ENCODE results near the gene RXYLT1. TPM values are rescaled to one million over a fixed set of nuclear protein-coding genes. Genes with fewer than 3 reads are reported as not detected.

Gene RXYLT1
- total and polyA plus RNA-seq, 2 experiments from 2014 or later: 17.1 to 22.9 TPM

DNA sequence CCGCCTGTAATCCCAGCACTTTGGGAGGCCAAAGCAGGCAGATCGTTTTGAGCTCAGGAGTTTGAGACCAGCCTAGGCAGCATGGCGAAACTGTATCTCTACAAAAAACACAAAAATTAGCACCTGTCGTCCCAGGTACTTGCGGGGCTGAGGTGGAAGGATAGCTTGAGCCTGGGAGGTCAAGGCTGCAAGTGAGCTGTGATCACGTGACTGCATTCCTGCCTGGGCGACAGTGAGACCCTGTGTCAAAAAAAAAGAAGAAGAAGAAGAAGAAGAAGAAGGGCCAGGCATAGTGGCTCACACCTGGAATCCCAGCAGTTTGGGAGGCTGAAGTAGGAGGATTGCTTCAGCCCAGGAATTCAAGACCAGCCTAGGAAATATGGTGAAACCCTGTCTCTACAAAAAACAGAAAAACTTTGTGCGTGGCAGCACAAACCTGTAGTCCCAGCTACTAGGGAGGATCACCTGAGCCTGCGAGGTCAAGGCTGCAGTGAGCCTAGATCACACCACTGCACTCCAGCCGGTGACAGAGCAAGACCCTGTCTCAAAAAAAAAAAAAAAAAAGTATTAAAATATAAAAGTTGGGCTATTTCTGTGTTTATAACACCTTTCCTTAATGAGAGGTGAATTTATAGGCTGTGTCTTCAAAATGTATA lies 15.5 kb downstream of the RXYLT1 start:
- Histone ChIP-seq H3K4me2 (no peak overlapping the region), H3K4me3 (no peak overlapping the region), H2AFZ (no peak overlapping the region), H3K27me3 (no peaks in the 10 kb centered on the region), H3K9me2 (replicated peaks; ENCODE audit: insufficient read depth) (no peaks in the 10 kb centered on the region), H3K36me3 (replicated peaks; ENCODE audit: insufficient read depth, low read depth) (no peaks in the 10 kb centered on the region), H3K4me1 (ENCODE audit: insufficient read depth) (no peaks in the 10 kb centered on the region), H3K27ac (no peak overlapping the region), H3K9me3 (ENCODE audit: low read depth) (no peaks in the 10 kb centered on the region), H3K79me2 (no peaks in the 10 kb centered on the region), H4K20me1 (ENCODE audit: insufficient read depth, poor library complexity, severe bottlenecking) (no peaks in the 10 kb centered on the region)
- 87% methylated on average over 10 of the region's 10 CpGs for WGBS (ENCODE audit: low lambda C conversion rate, missing lambda C conversion rate)
- DNase-seq (ENCODE audit: low spot score): no peak
- TF ChIP-seq EZH2phosphoT487 (IDR thresholded peaks at IDR 0.05; ENCODE audit: low read depth, severe bottlenecking, unreplicated experiment): no peak
- TF ChIP-seq, protein P1, sequence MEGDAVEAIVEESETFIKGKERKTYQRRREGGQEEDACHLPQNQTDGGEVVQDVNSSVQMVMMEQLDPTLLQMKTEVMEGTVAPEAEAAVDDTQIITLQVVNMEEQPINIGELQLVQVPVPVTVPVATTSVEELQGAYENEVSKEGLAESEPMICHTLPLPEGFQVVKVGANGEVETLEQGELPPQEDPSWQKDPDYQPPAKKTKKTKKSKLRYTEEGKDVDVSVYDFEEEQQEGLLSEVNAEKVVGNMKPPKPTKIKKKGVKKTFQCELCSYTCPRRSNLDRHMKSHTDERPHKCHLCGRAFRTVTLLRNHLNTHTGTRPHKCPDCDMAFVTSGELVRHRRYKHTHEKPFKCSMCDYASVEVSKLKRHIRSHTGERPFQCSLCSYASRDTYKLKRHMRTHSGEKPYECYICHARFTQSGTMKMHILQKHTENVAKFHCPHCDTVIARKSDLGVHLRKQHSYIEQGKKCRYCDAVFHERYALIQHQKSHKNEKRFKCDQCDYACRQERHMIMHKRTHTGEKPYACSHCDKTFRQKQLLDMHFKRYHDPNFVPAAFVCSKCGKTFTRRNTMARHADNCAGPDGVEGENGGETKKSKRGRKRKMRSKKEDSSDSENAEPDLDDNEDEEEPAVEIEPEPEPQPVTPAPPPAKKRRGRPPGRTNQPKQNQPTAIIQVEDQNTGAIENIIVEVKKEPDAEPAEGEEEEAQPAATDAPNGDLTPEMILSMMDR (IDR thresholded peaks at IDR 0.05; ENCODE audit: poor library complexity): no peak
- no peak for TF ChIP-seq EZH2 (IDR thresholded peaks at IDR 0.05; ENCODE audit: borderline replicate concordance)

DNA sequence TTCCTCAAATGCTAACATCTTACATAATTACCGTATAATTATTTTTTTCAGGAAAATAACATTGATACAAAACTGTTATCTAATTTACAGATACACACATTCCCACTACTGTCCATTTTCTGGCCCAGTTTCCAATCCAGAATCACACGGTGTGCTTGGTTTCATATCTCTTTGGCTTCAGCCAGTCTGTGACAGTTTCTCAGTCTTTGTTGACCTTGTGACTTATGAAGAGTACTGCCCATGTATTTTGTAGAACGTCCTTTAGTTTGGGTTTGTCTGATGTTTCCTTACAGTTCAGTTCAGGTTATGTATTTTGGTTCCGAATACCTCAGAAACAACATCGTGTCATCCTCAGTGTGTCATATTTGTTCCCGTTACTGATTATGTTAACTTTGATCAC lies 16.2 kb downstream of the RXYLT1 start:
- no peaks in the 10 kb centered on the region for H3K27me3 ChIP-seq
- H3K4me1 ChIP-seq (ENCODE audit: insufficient read depth): no peaks in the 10 kb centered on the region
- no peaks in the 10 kb centered on the region for H3K9me3 ChIP-seq (ENCODE audit: low read depth)
- H4K20me1 ChIP-seq (ENCODE audit: insufficient read depth, poor library complexity, severe bottlenecking): no peaks in the 10 kb centered on the region
- no peaks in the 10 kb centered on the region for H3K9me2 ChIP-seq (replicated peaks; ENCODE audit: insufficient read depth)
- H3K4me3 ChIP-seq: no peak overlapping the region
- H2AFZ ChIP-seq: no peak overlapping the region
- no peak overlapping the region for H3K4me2 ChIP-seq
- no peak for DNase-seq (ENCODE audit: low spot score)
- 98% methylated on average over 6 of the region's 6 CpGs for WGBS (ENCODE audit: low lambda C conversion rate, missing lambda C conversion rate)
- H3K27ac ChIP-seq: no peak overlapping the region
- no peaks in the 10 kb centered on the region for H3K79me2 ChIP-seq
- H3K36me3 ChIP-seq (replicated peaks; ENCODE audit: insufficient read depth, low read depth): no peaks in the 10 kb centered on the region
- TF ChIP-seq, protein P1 (IDR thresholded peaks at IDR 0.05; ENCODE audit: poor library complexity): no peak
- no peak for TF ChIP-seq EZH2phosphoT487 (IDR thresholded peaks at IDR 0.05; ENCODE audit: low read depth, severe bottlenecking, unreplicated experiment)
- TF ChIP-seq EZH2 (IDR thresholded peaks at IDR 0.05; ENCODE audit: borderline replicate concordance): no peak

DNA sequence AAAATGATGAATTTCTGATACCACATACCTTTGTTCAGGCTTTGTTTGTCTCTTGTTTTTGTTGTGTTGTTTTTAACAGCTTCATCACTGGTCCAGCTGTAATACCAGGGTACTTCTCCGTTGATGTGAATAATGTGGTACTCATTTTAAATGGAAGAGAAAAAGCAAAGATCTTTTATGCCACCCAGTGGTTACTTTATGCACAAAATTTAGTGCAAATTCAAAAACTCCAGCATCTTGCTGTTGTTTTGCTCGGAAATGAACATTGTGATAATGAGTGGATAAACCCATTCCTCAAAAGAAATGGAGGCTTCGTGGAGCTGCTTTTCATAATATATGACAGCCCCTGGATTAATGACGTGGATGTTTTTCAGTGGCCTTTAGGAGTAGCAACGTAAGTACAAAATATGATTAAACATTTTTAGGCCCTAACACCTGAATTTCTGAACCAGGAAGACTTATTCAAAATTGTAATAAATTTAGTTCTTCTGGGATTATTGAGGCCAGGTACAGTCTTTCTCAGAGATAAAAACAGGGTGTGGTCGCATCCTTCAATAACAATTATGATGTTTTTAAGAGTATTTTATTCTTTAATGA lies 22.4 kb downstream of the RXYLT1 start:
- no peaks in the 10 kb centered on the region for H3K79me2 ChIP-seq
- H3K27me3 ChIP-seq: no peaks in the 10 kb centered on the region
- H3K27ac ChIP-seq: no peak overlapping the region
- no peaks in the 10 kb centered on the region for H4K20me1 ChIP-seq (ENCODE audit: insufficient read depth, poor library complexity, severe bottlenecking)
- no peaks in the 10 kb centered on the region for H3K36me3 ChIP-seq (replicated peaks; ENCODE audit: insufficient read depth, low read depth)
- no peak overlapping the region for H3K4me2 ChIP-seq
- no peaks in the 10 kb centered on the region for H3K9me3 ChIP-seq (ENCODE audit: low read depth)
- 76% methylated on average over 6 of the region's 6 CpGs for WGBS (ENCODE audit: low lambda C conversion rate, missing lambda C conversion rate)
- no peak overlapping the region for H3K4me3 ChIP-seq
- peak; percentile 28 for DNase-seq (ENCODE audit: low spot score)
- no peaks in the 10 kb centered on the region for H3K9me2 ChIP-seq (replicated peaks; ENCODE audit: insufficient read depth)
- H3K4me1 ChIP-seq (ENCODE audit: insufficient read depth): no peaks in the 10 kb centered on the region
- TF ChIP-seq EZH2phosphoT487 (IDR thresholded peaks at IDR 0.05; ENCODE audit: low read depth, severe bottlenecking, unreplicated experiment) (no peak), EZH2 (IDR thresholded peaks at IDR 0.05; ENCODE audit: borderline replicate concordance) (no peak)
- TF ChIP-seq, protein P1 (IDR thresholded peaks at IDR 0.05; ENCODE audit: poor library complexity): peak; percentile 69
- H2AFZ ChIP-seq: no peak overlapping the region

Measured in hepatocyte (in vitro differentiated cells).